HG03469 (cell line): Measurements from ENCODE around the gene PTGDS.
A peak's percentile ranks its signal among the peaks of the same experiment; 100 is the strongest.

Experiments
- ATAC-seq: cut with Tn5 transposase; IDR thresholded peaks from one replicate; pipeline ENCODE4 v1.9.1; 2021; ENCODE audit warnings: mild to moderate bottlenecking, moderate library complexity, moderate number of reproducible peaks; ENCODE audit not compliant: unreplicated experiment

Gene PTGDS

GRCh38 chr9:137020771-137021567 lies 43.7 kb downstream of the PTGDS start:
- no peak for ATAC-seq

- no peak for ATAC-seq
Observed at GRCh38 chr9:137021568-137021978, 44.3 kb downstream of the PTGDS start.

GRCh38 chr9:137021979-137022661 lies 44.8 kb downstream of the PTGDS start:
- peak; percentile 42 for ATAC-seq

- no peak for ATAC-seq
Observed at GRCh38 chr9:137022662-137023008, 45.3 kb downstream of the PTGDS start.

- no peak for ATAC-seq
Observed at GRCh38 chr9:137023157-137023556, 45.9 kb downstream of the PTGDS start.

- ATAC-seq: no peak
Observed at GRCh38 chr9:137023583-137023991, 46.3 kb downstream of the PTGDS start.

GRCh38 chr9:137025517-137025966 lies 48.2 kb downstream of the PTGDS start:
- ATAC-seq: no peak

GRCh38 chr9:137026384-137026783 lies 49.1 kb downstream of the PTGDS start:
- no peak for ATAC-seq

- ATAC-seq: no peak
Observed at GRCh38 chr9:137026828-137027227, 49.5 kb downstream of the PTGDS start.

GRCh38 chr9:137027369-137028262 lies 50.3 kb downstream of the PTGDS start, which contains the start of gene ABCA2:
Gene ABCA2, minus strand, starts transcription at chr9:137028237. Its CDS starts 97 bp downstream, at chr9:137028140.
- ATAC-seq: no peak

GRCh38 chr9:137028263-137029057 lies 51.2 kb downstream of the PTGDS start:
- no peak for ATAC-seq

GRCh38 chr9:137029058-137029936 lies 52.0 kb downstream of the PTGDS start:
- ATAC-seq: no peak

GRCh38 chr9:137030006-137030405 lies 52.7 kb downstream of the PTGDS start:
- no peak for ATAC-seq

GRCh38 chr9:137030538-137031527 lies 53.5 kb downstream of the PTGDS start:
- no peak for ATAC-seq
